Islet of Langerhans (tissue), 1 donor: ENCODE measurements around the gene ARFGAP2.
"Not testable (repeated sequence)": the region's sequence is repeated elsewhere in the genome, so short reads cannot be mapped to it uniquely, and the experiment has no call there.

Experiments used
- FAIRE-seq: peaks from one replicate; lab custom pipeline; 2011; peaks lifted over from hg19 to GRCh38; lab: Jason Lieb, UNC

ARFGAP2 gene

DNA sequence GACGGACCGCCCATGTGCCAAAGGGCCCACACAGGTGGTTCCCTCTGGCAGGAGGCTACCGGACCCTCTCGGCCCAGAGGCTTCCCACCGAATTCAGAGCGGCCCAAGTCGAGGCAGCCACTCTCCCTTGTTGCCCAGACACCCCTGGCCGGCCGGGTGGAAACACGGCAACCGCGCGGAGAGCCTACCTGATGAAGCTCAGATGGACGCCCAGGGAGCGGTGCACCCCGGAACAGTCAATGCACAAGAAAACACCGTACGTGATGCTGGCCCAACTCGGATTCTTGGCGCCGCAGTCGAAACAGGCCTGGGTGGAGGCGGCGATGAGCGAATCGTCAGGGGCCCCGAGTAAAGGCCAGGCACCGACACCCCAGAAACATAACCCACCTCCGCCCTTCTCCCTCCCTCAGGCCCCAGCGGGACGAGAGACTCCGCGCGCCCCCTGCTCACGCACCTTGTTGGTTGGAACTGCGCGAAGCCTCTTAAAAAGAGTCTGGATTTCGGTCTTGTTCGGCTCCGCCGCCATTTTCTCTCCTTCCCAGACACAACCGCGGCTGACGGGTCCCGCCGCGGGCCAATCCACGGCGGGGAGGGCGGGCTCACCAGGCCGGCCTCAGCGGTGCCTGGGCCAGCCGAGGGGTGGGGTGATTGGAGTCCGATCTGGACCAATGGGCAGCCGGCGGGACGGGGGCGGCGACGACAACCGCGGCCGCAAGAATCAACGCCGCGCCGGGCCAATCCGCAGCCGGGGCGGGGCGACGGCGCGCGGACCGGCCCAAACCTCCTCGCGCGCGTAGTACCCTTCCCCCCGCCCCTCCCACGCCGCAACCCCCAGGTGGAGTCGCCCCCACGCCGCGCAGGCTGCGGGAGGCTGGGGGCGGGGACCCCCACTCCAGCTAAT lies at the start of gene ARFGAP2:
TSS of gene ARFGAP2 (minus strand) at position 552 of the 901 bp plus-strand sequence. CDS start at position 526, 26 bp downstream.
- no peak for FAIRE-seq

DNA sequence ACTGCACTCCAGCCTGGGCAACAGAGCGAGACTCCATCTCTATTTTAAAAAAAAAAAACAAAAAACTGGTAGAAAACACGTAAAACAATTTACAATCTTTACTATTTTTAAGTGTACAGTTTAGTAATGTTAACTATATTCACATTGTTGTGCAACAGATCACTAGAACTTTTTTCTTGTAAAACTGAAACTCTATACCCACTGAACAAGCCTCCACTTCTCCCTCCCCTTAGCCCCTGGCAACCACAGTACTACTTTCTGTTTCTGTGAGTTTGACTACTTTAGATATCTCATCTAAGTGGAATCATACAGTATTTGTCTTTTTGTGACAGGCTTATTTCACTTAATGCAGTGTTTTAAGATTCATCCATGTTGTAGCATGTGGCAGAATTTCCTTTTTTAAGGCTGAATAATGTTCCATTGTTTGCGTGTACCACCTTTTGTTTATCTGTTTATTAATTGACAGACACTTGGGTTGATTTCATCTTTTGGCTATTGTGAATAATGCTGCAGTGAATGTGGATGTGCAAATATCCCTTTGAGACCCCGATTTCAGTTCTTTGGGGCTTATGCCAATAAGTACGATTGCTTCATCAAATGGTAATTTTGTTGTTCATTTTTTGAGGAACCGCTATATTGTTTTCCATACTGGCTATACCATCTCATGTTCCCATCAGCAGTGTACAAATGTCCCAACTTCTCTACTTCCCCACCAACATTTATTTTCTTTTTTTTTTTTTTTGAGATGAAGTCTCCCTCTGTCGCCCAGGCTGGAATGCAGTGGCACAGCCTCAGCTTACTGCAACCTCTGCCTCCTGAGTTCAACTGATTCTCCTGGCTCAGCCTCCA lies 49.1 kb upstream of the ARFGAP2 start:
- FAIRE-seq = no peak

DNA sequence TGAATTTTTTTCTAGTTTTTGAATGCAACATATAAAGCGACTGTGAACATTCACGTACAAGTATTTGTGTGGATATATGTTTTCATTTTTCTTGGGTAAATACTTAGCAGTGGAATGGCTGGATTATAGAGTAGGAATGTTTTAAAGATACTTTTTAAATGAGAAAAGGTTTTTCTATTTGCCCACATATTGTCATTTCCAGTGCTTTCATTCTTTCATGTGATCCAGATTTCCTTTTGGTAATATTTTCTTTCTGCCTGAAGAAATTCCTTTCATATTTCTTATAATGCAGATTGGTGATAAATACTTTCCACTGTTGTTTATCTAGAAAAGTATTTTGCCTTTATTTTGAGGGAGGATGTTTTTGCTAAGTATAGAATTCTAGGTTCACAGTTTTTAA lies 46.0 kb upstream of the ARFGAP2 start:
- FAIRE-seq = no peak

DNA sequence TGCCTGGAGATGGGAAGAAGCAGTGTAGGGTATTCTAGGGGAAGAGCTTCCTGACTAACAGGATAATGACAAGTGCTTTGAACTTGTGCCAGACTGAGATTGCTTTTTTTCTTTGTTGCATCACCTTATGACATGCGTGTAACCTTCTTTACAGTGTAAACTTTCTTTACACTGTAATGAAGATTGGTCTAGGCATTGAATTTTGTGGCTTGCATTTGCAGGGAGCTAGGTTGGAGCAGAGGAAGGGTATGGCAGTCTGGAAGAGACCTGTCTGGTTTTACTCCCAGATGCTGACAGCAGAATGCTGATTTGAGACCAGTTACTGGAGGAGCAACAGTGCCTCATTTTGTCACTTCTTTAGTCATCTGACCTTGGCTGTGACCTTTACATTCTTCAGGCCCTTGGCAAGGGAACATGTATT lies 43.7 kb upstream of the ARFGAP2 start:
- FAIRE-seq = no peak

DNA sequence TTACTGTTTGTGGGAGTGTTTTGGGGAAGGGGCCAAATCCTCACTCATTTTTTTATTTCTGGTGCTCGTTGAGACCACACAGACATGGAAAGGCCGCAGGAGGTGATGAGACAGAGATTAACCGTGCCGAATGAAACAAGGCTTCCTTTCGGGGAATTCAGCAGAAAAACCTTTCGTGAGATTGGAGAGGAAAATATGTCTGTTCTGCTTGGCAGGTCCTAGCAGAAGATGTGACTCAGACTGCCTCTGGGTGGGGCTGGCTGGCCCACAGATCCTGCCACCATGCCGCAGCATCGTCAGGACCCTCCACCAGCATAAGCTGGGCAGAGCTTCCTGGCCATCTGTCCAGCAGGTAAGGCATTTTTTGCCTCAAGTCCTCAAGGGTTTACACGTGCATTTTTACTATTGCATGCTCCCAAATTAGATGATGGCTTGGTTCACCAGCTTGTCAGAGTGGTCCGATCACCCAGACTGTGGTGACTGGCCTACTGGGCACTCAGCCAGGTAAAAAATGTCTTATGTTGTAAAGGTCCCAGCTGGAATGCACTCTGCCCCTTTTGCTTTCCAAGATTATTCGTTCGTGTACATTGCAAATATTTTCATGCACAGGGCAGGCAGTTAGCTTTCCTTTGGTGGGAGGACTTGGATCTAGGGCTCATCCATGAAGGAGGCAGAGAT lies 39.6 kb upstream of the ARFGAP2 start:
- no peak for FAIRE-seq

DNA sequence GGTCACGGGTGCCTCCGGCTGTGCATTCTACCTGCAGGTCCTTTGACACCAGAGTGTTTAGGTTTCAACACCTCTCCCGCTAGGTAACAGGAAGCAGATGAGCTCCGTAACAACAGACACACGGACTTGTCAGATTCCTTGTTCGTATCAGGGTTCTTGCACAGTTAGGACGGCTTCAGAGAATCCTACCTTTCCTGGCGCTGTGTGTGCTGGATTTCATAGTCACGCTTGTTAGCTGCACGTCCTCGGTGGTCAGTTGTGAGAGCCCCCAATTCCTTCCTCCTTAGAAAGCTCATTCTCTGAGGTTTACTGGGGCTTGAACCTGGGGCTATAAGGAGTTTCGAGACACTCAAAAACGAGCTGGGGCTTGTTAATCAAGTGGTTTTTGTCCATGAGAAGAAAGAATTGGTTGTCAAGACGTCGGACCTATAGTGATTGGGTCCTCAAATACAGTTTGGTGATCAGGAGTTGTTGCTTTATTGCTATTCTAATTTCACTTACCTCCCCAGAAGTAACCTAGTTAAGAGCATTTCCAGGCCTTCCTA lies 38.8 kb upstream of the ARFGAP2 start:
- FAIRE-seq = no peak

DNA sequence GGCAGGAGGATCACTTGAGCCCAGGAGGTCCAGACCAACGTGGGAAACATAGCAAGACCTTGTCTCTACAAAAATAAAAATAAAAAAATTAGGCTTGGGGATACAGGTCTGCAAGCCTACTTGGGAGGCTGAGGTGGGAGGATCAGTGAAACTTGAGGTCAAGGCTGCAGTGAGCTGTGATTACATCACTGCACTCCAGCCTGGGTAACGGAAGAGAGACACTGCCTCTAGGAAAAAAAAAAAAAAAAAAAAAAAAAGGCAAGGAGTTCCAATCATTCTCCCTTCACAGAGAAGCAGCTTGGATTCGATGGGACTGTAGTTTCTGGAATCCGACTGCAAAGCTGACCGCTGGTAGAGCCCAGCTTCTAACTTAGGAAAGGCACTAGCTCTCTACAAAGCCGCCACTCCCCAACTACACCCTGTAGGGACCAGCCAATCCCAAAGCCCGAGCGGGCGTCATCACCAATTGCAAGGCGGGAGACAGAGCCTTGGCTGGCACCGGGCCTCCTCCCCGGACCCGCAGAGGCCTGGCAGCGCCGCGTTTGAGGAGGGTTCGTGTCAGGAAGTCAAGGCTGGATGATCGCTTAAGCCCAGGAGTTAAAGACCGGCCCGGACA lies 37.4 kb upstream of the ARFGAP2 start:
- FAIRE-seq = no peak

DNA sequence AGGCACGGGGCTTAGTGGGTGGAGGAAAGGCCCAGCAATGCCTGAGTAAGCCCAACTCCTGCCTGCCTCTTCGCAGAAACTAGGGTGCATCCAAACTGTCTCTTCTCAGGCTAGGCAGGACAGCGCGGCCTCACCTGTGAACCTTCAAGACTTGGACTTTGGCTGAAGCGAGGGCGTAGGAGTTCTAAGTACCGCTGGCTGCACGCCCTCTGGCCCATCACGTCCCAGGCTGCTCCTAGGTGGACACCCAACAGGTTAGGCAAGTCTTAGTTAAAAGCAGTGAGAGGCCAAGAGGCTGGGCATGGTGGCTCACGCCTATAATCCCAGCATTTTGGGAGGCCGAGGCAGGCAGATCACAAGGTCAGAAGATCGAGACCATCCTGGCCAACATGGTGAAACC lies 36.3 kb upstream of the ARFGAP2 start:
- FAIRE-seq = no peak

DNA sequence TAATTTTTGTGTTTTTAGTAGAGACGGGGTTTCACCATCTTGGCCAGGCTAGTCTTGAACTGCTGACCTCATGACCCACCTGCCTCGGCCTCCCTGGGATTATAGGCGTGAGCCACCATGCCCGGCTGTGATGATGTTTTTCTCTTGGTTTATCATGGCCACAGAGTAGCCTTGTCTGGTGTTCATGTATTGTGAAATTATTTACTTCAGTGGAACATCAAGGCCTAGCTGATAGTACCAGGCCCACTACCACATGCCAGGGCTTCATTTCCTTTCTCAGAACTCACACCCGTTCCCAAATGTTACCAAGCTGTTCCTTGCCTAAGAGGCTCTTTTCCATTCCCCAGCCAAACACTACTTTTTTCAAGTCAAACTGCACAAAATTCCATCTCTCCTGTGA lies 31.9 kb upstream of the ARFGAP2 start:
- FAIRE-seq = no peak

DNA sequence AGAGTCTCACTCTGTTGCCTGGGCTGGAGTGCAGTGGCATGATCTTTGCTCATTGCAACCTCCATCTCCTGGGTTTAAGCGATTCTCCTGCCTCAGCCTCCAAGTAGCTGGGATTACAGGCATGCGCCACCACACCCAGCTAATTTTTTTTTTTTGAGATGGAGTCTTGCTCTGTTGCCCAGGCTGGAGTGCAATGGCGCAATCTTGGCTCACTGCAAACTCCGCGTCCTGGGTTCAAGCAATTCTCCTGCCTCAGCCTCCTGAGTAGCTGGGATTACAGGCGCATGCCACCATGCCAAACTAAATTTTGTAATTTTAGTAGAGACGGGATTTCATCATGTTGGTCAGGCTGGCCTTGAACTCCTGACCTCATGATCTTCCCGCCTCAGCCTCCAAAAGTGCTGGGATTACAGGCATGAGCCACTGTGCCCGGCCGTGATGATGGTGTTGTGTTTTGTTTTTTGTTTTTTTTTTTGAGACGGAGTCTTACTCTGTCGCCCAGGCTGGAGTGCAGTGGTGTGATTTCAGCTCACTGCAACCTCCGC lies 31.4 kb upstream of the ARFGAP2 start:
- FAIRE-seq = not testable (repeated sequence)

DNA sequence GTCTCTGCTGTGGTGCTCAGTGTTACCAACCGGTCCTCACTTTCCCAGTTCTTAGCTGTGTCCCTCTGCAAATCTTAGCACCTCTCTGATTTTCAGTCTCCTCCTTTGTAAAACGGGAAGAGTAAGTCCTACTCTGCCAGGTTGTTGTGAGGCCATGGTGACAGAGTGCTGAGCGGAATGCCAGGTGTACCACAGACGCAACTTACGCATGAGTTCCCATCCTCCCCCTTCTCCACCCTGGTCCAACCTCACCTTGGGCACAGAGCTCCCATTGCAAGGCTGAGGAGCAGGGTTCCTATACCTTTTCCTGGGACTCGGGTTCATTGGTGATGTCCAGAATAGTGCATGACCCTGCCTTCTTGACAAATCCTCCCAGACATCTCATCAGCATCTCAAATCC lies 30.8 kb upstream of the ARFGAP2 start:
- FAIRE-seq = no peak

DNA sequence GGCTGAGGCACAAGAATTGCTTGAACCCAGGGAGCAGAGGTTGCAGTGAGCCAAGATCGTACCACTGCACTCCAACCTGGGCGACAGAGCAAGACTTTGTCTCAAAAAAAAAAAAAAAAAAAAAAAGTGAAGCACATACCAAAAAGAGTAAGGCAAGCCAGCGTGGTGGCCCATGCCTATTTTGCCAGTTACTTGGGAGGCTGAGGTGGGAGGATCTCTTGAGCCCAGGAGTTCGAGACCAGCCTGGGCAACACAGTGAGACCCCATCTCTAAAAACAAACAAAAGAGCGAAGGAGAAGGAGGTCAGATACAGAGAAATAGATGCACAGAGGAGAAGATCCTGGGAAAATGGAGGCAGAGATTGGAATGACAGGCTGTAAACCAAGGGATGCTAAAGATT lies 29.9 kb upstream of the ARFGAP2 start:
- FAIRE-seq = not testable (repeated sequence)

DNA sequence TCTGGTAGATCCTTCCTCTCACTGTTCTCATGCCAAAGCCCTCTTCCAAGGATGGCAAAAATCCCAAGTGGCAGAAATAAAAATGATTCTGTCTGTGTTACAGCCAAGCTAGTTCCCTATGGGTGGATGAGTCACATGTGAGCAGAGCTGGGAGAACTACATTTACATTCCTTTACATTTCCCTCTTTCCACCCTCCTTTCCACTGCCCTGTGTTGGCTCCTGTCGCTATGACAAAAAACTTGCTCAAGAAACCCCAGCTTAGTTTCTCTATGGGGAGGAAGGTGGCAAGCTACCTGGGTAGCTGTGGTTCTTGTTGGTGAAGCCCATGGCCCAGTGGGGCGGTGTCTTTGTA lies 27.9 kb upstream of the ARFGAP2 start:
- FAIRE-seq = no peak

DNA sequence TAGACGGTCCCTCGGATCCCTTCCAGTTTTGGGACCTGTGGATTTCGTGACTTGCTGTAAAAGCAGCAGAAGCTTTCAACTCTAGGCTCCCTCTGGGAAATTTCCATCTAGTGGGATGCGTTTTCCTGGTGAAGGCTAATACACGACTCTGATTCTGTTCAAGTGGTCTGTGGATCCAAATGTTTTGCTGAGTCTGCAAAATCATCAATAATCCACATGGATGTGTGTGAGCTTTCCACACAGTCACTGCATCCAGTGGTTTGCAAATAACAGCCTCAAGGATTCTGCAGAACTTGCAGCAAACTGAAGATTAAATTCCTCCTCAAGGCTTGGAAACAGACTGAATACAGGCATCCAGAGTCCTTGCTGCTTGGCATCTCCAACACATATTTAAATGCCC lies 25.9 kb upstream of the ARFGAP2 start:
- FAIRE-seq = no peak

DNA sequence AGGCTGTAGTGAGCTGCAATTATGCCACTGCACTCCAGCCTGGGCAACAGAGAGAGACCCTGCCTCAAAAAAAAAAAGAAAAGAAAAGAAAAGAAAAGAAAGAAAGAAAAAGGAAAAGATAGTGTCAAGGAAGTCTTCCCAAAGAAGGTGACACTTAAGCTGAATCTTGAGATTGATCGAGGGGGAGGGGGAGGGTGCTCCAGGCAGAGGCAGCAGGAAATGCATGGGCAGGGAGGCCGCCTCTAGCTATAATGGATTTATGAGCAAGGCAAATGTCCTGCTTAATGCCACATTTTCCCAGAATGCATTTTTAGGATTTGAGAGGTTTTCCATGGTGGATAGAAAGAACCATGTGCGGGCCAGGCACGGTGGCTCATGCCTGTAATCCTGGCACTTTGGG lies 24.3 kb upstream of the ARFGAP2 start:
- no peak for FAIRE-seq

DNA sequence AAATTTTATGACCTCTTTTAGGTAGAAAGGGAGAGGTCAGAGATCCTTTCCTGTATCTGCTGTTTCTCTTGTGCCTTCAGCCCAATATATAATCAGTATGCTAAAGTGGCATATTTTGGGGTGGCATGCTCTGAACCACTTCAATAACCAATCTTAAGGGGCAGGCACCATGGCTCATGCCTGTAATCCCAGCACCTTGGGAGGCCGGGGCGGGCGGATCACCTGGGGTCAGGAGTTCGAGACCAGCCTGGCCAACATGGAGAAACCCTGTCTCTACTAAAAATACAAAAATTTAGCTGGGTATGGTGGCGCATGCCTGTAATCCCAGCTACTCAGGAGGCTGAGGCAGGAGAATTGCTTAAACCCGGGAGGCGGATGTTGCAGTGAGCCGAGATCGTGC lies 21.5 kb upstream of the ARFGAP2 start:
- FAIRE-seq = not testable (repeated sequence)

DNA sequence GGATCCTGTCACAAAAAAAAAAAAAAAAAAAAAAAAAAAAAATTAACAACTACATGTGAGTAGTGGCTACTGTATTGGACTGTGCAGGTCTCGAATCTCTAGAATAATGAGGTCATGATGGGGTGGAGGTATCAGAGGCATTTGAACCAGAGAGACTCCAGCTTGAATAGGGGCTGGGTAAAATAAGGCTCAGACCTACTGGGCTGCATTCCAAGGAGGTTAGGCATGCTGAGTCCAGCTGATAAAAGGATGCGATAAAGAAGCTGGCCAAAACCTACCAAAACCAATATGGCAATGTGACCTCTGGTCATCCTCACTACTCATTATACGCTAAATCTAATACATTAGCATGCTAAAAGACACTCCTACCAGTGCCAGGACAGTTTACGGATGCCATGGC lies 15.4 kb upstream of the ARFGAP2 start:
- no peak for FAIRE-seq

DNA sequence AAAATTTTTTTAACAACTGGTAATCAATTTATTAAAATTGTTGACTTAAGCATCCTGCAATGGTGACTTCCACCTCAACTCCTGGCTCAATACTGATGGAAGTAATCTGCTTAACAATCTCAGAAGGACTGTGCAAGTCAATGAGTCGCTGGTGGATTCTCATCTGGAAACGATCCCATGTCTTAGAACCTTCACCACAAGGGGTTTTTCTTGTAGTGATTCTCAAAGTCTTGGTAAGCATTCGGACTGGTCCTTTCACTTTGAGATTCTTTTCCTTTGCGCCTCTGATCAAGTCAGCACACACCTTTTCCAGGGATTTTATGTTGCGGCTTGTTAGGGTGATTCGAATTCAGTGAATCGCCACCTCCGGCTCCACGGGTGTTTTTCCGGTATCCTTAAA lies 14.5 kb upstream of the ARFGAP2 start:
- not testable (repeated sequence) for FAIRE-seq

DNA sequence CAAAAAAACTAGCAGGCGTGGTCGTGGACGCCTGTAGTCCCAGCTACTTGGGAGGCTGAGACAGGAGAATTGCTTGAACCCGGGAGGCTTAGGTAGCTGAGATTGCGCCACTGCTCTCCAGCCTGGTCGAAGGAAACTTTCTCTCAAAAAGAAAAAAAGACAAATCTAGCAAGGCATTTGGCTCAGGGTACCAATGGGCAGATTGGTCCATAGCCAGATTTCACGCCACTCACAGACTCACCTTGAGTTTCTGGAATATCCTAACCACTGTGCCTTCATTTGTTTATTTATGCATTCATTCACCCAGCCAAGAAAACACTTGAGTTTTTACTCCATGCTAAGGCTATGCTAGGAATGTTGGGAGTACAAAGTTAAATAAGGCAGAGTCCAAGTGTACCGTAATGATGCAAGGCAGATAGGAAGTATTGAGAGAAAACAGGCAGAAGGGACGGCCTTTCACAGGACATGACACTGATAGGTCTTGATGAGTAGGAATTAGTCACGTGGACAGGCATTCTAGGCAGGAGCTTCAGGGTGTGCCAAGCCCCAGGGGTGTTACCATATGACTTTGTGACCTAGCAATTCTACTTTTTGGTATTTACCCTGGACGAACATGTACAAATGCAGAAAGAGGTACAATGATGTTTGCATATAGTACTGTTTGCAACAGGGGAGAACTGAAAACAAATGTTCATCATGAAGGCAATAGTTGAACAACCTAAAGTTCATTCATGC lies 12.6 kb upstream of the ARFGAP2 start:
- FAIRE-seq = no peak

DNA sequence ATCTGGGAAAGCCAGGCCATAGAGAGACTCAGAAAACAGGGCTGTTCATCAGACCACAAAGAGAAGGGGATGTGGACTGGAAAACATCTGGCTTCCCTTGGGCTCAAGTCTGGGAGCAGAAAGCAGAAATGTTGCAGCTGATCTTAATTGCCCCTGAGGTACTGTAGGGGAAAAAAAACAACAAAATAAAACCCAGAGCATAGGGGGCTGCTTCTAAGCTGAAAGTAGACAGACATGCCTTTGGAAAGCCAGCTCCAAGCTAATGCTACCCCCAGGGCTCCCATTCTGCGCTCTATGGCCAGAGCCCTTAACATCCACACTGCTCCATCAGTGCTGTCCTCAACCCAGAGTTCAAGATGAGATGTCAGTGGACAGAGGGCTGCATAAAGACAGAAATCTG lies 11.6 kb upstream of the ARFGAP2 start:
- no peak for FAIRE-seq

DNA sequence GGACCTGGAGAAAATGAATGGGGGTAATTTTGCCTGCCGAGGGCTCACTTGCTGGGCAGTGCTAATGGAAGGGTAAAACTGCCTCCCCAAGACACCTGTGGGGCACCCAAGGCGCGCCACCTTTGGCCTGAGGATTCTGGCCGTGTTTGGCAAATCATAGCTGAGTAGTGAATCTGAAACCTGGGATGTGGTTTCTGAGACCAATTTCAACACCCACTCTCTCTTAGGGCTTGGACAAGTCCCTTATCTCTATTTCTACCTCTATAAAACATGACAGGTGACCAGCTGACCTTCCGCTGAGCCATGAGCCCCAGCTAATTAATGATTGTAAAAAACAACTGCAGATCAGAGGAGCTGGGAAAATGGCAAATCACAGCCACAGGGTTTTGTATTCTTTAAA lies 11.0 kb upstream of the ARFGAP2 start:
- FAIRE-seq = no peak
